Peyer's patch (tissue), 4 donors: Measurements from ENCODE around the gene FTO. TPM values are rescaled to one million over a fixed set of nuclear protein-coding genes. Genes with fewer than 3 reads are reported as not detected.
"Not testable (repeated sequence)": the region's sequence is repeated elsewhere in the genome, so short reads cannot be mapped to it uniquely, and the experiment has no call there.

Source experiments
- DNase-seq, 3 donors: peaks; one replicate each; pipeline ENCODE4 v3.0.0-alpha.2; 2017 to 2019
- H3K27ac ChIP-seq, 4 donors: fragments of 200-600 bp; sonication (generic); one replicate each; pipeline ENCODE4 v1.5.1; 2016 to 2019
- H3K27me3 ChIP-seq, 2 donors: fragments of 200-600 bp; sonication (generic); one replicate each; pipeline ENCODE4 v1.5.1; 2019
- H3K36me3 ChIP-seq, 3 donors: fragments of 200-600 bp; sonication (generic); one replicate each; pipeline ENCODE4 v1.5.1; 2016 to 2019
- H3K4me1 ChIP-seq, 4 donors: fragments of 200-600 bp; sonication (generic); one replicate each; pipeline ENCODE4 v1.5.1; 2016 to 2019
- H3K4me3 ChIP-seq, 4 donors: fragments of 200-600 bp; sonication (generic); 1 replicate in 3 of 4; 2 replicates in 1 of 4; pipeline ENCODE4 v1.5.1; 2016 to 2019; ENCODE audit warnings: mild to moderate bottlenecking in 1 of 4
- H3K9me3 ChIP-seq, 4 donors: fragments of 200-600 bp; sonication (generic); one replicate each; pipeline ENCODE4 v1.5.1; 2016 to 2019; ENCODE audit warnings: mild to moderate bottlenecking in 1 of 4
- POLR2A ChIP-seq, 2 donors: fragments of 450-650 bp; IDR thresholded peaks; one replicate each; pipeline ENCODE4 v1.5.1; 2017; ENCODE audit warnings: antibody characterized with exemption in 2 of 2, mild to moderate bottlenecking in 2 of 2, moderate library complexity in 2 of 2
- total RNA-seq, 4 donors: library from RNA; depleted of rRNA; stranded (reverse); fragments of >200 nt; gene quantifications; one replicate each; pipeline ENCODE4 v1.1.0, GENCODE V29; 2016
- TF ChIP-seq, protein P1 (sequence below), 6 experiments: fragments of 450-650 bp in 4 of 6; fragments of 200-600 bp in 2 of 6; sonication (generic) in 1 of 6; IDR thresholded peaks; one replicate each; pipeline ENCODE4 v1.5.1; 2017 to 2019; ENCODE audit warnings: antibody characterized with exemption in 6 of 6, mild to moderate bottlenecking in 3 of 6, moderate library complexity in 1 of 6

The FTO gene
- total RNA-seq, 4 donors from 2014 or later, result 37.0 to 95.7 (median 45.1) TPM

GRCh38 chr16:53681354-53681753 lies 22.6 kb upstream of the FTO start:
- no peak for TF ChIP-seq POLR2A (IDR thresholded peaks at IDR 0.05)
- TF ChIP-seq, protein P1, sequence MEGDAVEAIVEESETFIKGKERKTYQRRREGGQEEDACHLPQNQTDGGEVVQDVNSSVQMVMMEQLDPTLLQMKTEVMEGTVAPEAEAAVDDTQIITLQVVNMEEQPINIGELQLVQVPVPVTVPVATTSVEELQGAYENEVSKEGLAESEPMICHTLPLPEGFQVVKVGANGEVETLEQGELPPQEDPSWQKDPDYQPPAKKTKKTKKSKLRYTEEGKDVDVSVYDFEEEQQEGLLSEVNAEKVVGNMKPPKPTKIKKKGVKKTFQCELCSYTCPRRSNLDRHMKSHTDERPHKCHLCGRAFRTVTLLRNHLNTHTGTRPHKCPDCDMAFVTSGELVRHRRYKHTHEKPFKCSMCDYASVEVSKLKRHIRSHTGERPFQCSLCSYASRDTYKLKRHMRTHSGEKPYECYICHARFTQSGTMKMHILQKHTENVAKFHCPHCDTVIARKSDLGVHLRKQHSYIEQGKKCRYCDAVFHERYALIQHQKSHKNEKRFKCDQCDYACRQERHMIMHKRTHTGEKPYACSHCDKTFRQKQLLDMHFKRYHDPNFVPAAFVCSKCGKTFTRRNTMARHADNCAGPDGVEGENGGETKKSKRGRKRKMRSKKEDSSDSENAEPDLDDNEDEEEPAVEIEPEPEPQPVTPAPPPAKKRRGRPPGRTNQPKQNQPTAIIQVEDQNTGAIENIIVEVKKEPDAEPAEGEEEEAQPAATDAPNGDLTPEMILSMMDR (IDR thresholded peaks at IDR 0.05), result no peak
- no peak for DNase-seq
- H3K27me3 ChIP-seq, result no peaks in the 10 kb centered on the region
- H3K27ac ChIP-seq, result no peak overlapping the region
- no peak overlapping the region for H3K4me3 ChIP-seq
- no peaks in the 10 kb centered on the region for H3K9me3 ChIP-seq
- no peaks in the 10 kb centered on the region for H3K4me1 ChIP-seq
- no peaks in the 10 kb centered on the region for H3K36me3 ChIP-seq

- not testable (repeated sequence) for H3K9me3 ChIP-seq, H3K4me3 ChIP-seq, H3K4me1 ChIP-seq, DNase-seq, H3K27me3 ChIP-seq, H3K36me3 ChIP-seq, H3K27ac ChIP-seq
These were observed 18.6 kb upstream of the FTO start for GRCh38 chr16:53685334-53685733.

GRCh38 chr16:53686710-53687109 lies 17.2 kb upstream of the FTO start:
- TF ChIP-seq POLR2A (IDR thresholded peaks at IDR 0.05), result no peak

GRCh38 chr16:53689636-53690035 lies 14.3 kb upstream of the FTO start:
- no peak for TF ChIP-seq POLR2A (IDR thresholded peaks at IDR 0.05)
- TF ChIP-seq, protein P1 (IDR thresholded peaks at IDR 0.05), result no peak
- no peak for DNase-seq
- no peak overlapping the region for H3K27ac ChIP-seq
- H3K27me3 ChIP-seq, result no peaks in the 10 kb centered on the region
- H3K9me3 ChIP-seq, result no peaks in the 10 kb centered on the region
- H3K36me3 ChIP-seq, result no peaks in the 10 kb centered on the region
- no peaks in the 10 kb centered on the region for H3K4me1 ChIP-seq
- H3K4me3 ChIP-seq, result no peak overlapping the region

More at GRCh38 chr16:53686710-53687109, 17.2 kb upstream of the FTO start:
- no peaks in the 10 kb centered on the region for H3K9me3 ChIP-seq
- H3K27ac ChIP-seq, result no peak overlapping the region
- no peaks in the 10 kb centered on the region for H3K27me3 ChIP-seq
- no peak overlapping the region for H3K4me3 ChIP-seq
- H3K36me3 ChIP-seq, result no peaks in the 10 kb centered on the region
- DNase-seq, result no peak
- no peaks in the 10 kb centered on the region for H3K4me1 ChIP-seq

DNA sequence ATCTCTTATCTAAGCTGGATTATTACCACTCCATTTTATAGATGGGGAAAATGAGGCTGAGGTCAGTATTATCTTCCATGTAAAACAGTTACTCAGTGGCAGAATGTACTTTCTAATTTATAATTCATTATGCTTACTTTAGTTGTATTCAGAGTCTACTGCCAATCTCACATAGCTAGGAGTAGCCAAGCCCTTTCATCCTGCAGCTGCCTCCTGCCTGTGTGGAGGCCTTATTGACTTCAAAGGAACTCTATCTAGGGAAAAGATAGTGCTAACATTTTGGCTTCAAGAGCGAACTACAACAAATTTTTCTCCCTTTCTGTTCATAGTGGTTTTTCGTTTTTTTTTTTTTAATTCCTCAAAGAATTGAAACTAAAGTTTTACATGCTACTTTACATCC lies 13.2 kb upstream of the FTO start:
- H3K4me1 ChIP-seq, result no peaks in the 10 kb centered on the region
- no peak overlapping the region for H3K27ac ChIP-seq
- TF ChIP-seq, protein P1 (IDR thresholded peaks at IDR 0.05), result no peak
- no peak for TF ChIP-seq POLR2A (IDR thresholded peaks at IDR 0.05)
- H3K36me3 ChIP-seq, result no peaks in the 10 kb centered on the region
- DNase-seq, result no peak
- H3K9me3 ChIP-seq, result no peaks in the 10 kb centered on the region
- no peak overlapping the region for H3K4me3 ChIP-seq
- H3K27me3 ChIP-seq, result no peaks in the 10 kb centered on the region

DNA sequence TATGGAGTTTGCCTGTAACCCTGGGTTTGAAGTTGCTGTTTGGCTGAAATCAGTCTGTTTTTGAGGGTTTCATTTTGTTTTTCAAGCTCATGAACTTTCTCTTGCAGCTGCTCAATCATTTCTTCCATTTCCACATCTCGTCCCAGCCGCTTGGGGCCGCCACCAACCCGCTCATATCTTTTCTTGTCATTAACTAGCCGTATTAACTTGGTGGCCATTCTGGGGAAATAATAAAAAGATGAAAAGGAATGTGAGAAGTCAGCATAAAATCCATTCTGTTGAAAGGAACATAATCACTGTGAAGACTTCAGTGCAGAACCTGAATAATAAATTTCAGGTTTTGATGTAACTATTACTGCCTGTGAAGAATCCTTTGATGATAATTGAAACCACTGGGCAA lies 11.8 kb upstream of the FTO start:
- Histone ChIP-seq H3K9me3 (no peaks in the 10 kb centered on the region), H3K36me3 (no peaks in the 10 kb centered on the region), H3K27ac (no peak overlapping the region), H3K4me3 (no peak overlapping the region), H3K27me3 (no peaks in the 10 kb centered on the region), H3K4me1 (no peaks in the 10 kb centered on the region)
- no peak for DNase-seq
- TF ChIP-seq, protein P1 (IDR thresholded peaks at IDR 0.05), result no peak
- TF ChIP-seq POLR2A (IDR thresholded peaks at IDR 0.05), result no peak

- Histone ChIP-seq H3K27me3 (no peaks in the 10 kb centered on the region), H3K9me3 (no peaks in the 10 kb centered on the region), H3K4me3 (no peak overlapping the region), H3K36me3 (no peaks in the 10 kb centered on the region), H3K27ac (no peak overlapping the region), H3K4me1 (no peaks in the 10 kb centered on the region)
- no peak for DNase-seq
- TF ChIP-seq, protein P1 (IDR thresholded peaks at IDR 0.05), result no peak
- TF ChIP-seq POLR2A (IDR thresholded peaks at IDR 0.05), result no peak
These were observed 10.6 kb upstream of the FTO start for GRCh38 chr16:53693320-53693719.
